ENCODE results near the gene WDR1.

DNA sequence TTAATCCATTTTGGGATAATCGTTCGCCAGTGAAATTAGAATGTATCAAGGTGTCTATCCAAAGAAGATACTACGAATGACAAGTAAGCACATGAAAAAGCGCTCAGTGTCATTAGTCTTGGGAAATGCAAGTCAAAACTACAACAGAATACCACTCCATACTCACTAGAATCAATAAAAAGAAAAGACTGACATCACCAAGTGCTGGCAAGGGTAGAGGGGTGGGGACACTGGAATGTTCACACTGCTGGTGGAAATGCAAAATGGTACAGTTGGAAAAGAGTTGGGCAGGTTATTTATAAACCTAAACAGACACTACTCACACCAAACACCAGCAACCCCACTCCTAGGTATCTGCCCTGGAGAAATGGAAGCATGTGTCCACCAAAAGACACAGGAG lies 11.2 kb downstream of the WDR1 start:
- TF ChIP-seq CTCF (conservative IDR thresholded peaks at IDR 0.05; ENCODE audit: low read depth, low read length), result no peak
- TF ChIP-seq EZH2 (IDR thresholded peaks at IDR 0.05; ENCODE audit: borderline replicate concordance, low read depth, low read length, poor library complexity, severe bottlenecking), result no peak
